DMS114 treated with DMSO at 0.1 percent for 48 hours (cell line): ENCODE measurements around the gene KLK7.
"Not testable (repeated sequence)": the region's sequence is repeated elsewhere in the genome, so short reads cannot be mapped to it uniquely, and the experiment has no call there.

Experiments used
- DNase-seq: peaks from one replicate; lab custom pipeline; 2025; ENCODE audit not compliant: unreplicated experiment; lab: John Stamatoyannopoulos, UW

KLK7 gene

GRCh38 chr19:51012661-51013190 lies 29.0 kb upstream of the KLK7 start:
- DNase-seq, result no peak

GRCh38 chr19:51010066-51010795 lies 26.5 kb upstream of the KLK7 start:
- DNase-seq, result no peak

GRCh38 chr19:51009061-51009891 lies 25.6 kb upstream of the KLK7 start:
- DNase-seq, result no peak

- DNase-seq, result no peak
These were observed 23.8 kb upstream of the KLK7 start for GRCh38 chr19:51007488-51007887.

GRCh38 chr19:51006406-51006805 lies 22.7 kb upstream of the KLK7 start:
- DNase-seq, result no peak

GRCh38 chr19:51005248-51005647 lies 21.5 kb upstream of the KLK7 start:
- no peak for DNase-seq

GRCh38 chr19:51003316-51003715 lies 19.6 kb upstream of the KLK7 start:
- no peak for DNase-seq

- peak; percentile 65 for DNase-seq
These were observed 19.0 kb upstream of the KLK7 start for GRCh38 chr19:51002542-51003311.

- DNase-seq, result no peak
These were observed 18.4 kb upstream of the KLK7 start for GRCh38 chr19:51002089-51002532.

- DNase-seq, result no peak
These were observed 17.8 kb upstream of the KLK7 start, which contains the start of gene KLK8 for GRCh38 chr19:51001515-51001914. TSS of gene KLK8 (minus strand) at chr19:51001604. CDS start at chr19:51001167, 437 bp downstream.

GRCh38 chr19:51000981-51001380 lies 17.3 kb upstream of the KLK7 start:
- no peak for DNase-seq

GRCh38 chr19:51000426-51000825 lies 16.7 kb upstream of the KLK7 start:
- DNase-seq, result no peak

GRCh38 chr19:50998686-50999085 lies 15.0 kb upstream of the KLK7 start:
- DNase-seq, result no peak

- no peak for DNase-seq
These were observed 14.3 kb upstream of the KLK7 start for GRCh38 chr19:50998061-50998460.

GRCh38 chr19:50994129-50994528 lies 10.4 kb upstream of the KLK7 start:
- DNase-seq, result no peak

- no peak for DNase-seq
These were observed 8.9 kb upstream of the KLK7 start for GRCh38 chr19:50992666-50993035.

GRCh38 chr19:50984416-50984815 lies 699 bp upstream of the KLK7 start:
- DNase-seq, result not testable (repeated sequence)

GRCh38 chr19:50982186-50982585 lies 1.5 kb downstream of the KLK7 start:
- no peak for DNase-seq

- DNase-seq, result no peak
These were observed 2.0 kb downstream of the KLK7 start for GRCh38 chr19:50981587-50982146.

- no peak for DNase-seq
These were observed 3.5 kb downstream of the KLK7 start for GRCh38 chr19:50980208-50980607.

GRCh38 chr19:50979758-50980157 lies 4.0 kb downstream of the KLK7 start:
- no peak for DNase-seq
